ENCODE measurements around the gene NOXO1. TPM values are rescaled to one million over a fixed set of nuclear protein-coding genes. Genes with fewer than 3 reads are reported as not detected.

NOXO1 gene
- total RNA-seq, 3 donors from 2014 or later (not counting 1 experiment from before 2014, with no cell fraction given): not detected

GRCh38 chr16:1984347-1985225, 3.3 kb upstream of the NOXO1 start:
- ATAC-seq: peak; percentile 11 to 30 (median 22)
- peak overlapping the region; percentile 54 for H3K4me3 ChIP-seq (ENCODE audit: low read length)

GRCh38 chr16:1983544-1984346, 2.5 kb upstream of the NOXO1 start, which contains the start of gene GFER:
Gene GFER (plus strand): TSS chr16:1984193. CDS start chr16:1984219, 26 bp downstream.
- TF ChIP-seq CTCF (IDR thresholded peaks at IDR 0.05): peak; percentile 15
- H3K9me3 Mint-ChIP-seq: no peaks in the 10 kb centered on the region
- H3K36me3 ChIP-seq (ENCODE audit: control insufficient read depth, insufficient read depth, low read length): peaks cover 10% of the 10 kb centered on the region
- no peaks in the 10 kb centered on the region for H3K9me3 ChIP-seq (ENCODE audit: control insufficient read depth, insufficient read depth, low read length)
- peaks cover 27% of the 10 kb centered on the region for H3K4me1 ChIP-seq (ENCODE audit: control insufficient read depth, insufficient read depth, low read length)
- H3K27me3 ChIP-seq (ENCODE audit: control insufficient read depth, insufficient read depth, low read length): peaks cover 31% of the 10 kb centered on the region
- ATAC-seq (peak; percentile 87 to 93 (median 87)), DNase-seq (peak; percentile 74 to 78)
- H3K36me3 Mint-ChIP-seq: no peaks in the 10 kb centered on the region
- H3K27ac ChIP-seq (ENCODE audit: low read length): peak within 1 kb of the TSS; percentile 75
- peaks cover 0 to 14% of the 10 kb centered on the region in 2 donors for H3K27me3 Mint-ChIP-seq (ENCODE audit: low read depth in 2 of 2)
- peak within 1 kb of the TSS; percentile 86 for H3K4me3 Mint-ChIP-seq
- H3K4me1 Mint-ChIP-seq: peaks cover 4 to 16% of the 10 kb centered on the region in 2 donors
- peak within 1 kb of the TSS; percentile 58 for H3K4me3 ChIP-seq (ENCODE audit: low read length)
- H3K27ac Mint-ChIP-seq: peak within 1 kb of the TSS; percentile 26 to 72
- intact Hi-C loops (cut with micrococcal nuclease): no loop called here
- under 1% methylated on average over 109 of the region's 109 CpGs for WGBS (ENCODE audit: insufficient coverage)

More at GRCh38 chr16:1984347-1985225, 3.3 kb upstream of the NOXO1 start:
- H3K36me3 ChIP-seq (ENCODE audit: control insufficient read depth, insufficient read depth, low read length): peaks cover 10% of the 10 kb centered on the region
- H3K4me3 Mint-ChIP-seq: peak overlapping the region; percentile 86
- H3K27me3 Mint-ChIP-seq (ENCODE audit: low read depth in 2 of 2): peaks cover 0 to 14% of the 10 kb centered on the region in 2 donors
- 15% methylated on average over 58 of the region's 58 CpGs for WGBS (ENCODE audit: insufficient coverage)
- peaks cover 32% of the 10 kb centered on the region for H3K4me1 ChIP-seq (ENCODE audit: control insufficient read depth, insufficient read depth, low read length)
- H3K9me3 ChIP-seq (ENCODE audit: control insufficient read depth, insufficient read depth, low read length): no peaks in the 10 kb centered on the region
- peak overlapping the region; percentile 35 for H3K27ac ChIP-seq (ENCODE audit: low read length)
- TF ChIP-seq CTCF (IDR thresholded peaks at IDR 0.05): no peak
- H3K27me3 ChIP-seq (ENCODE audit: control insufficient read depth, insufficient read depth, low read length): peaks cover 29% of the 10 kb centered on the region
- no peaks in the 10 kb centered on the region for H3K36me3 Mint-ChIP-seq
- H3K4me1 Mint-ChIP-seq: peaks cover 4 to 22% of the 10 kb centered on the region in 2 donors
- peak overlapping the region in 1 of 2 donors; percentile 72 for H3K27ac Mint-ChIP-seq
- H3K9me3 Mint-ChIP-seq: no peaks in the 10 kb centered on the region
- DNase-seq: no peak
- intact Hi-C loops (cut with micrococcal nuclease): no loop called here

DNA sequence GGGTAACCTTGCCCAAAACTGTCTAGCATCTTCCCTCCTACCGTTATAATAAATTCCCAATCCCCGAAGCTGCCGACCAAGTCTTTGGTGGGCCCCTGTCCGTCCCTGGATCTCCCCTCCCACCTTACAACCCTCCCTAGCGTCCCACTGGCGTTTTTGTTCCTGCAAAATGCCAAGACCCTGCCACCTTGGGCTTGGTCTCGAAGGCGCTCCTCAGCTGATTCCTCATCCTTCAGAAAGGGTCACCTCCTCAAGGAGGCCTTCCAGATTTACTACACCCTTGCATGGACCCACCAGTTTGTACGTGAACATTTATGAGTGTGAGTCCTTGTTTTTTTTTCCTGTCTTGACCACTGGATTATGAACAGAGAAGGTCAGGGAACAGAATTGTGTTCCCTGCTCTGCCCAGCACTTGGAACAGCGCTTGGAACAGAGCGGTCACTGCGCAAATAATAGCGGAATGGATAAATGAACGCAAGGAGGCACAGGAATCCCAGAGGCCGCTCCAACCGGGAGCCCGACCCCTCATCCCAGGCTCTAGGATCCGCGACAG, 1.8 kb upstream of the NOXO1 start:
- Histone ChIP-seq H3K27ac (ENCODE audit: low read length) (no peak overlapping the region), H3K36me3 (ENCODE audit: control insufficient read depth, insufficient read depth, low read length) (peaks cover 16% of the 10 kb centered on the region), H3K4me1 (ENCODE audit: control insufficient read depth, insufficient read depth, low read length) (peaks cover 27% of the 10 kb centered on the region), H3K4me3 (ENCODE audit: low read length) (no peak overlapping the region), H3K27me3 (ENCODE audit: control insufficient read depth, insufficient read depth, low read length) (peaks cover 31% of the 10 kb centered on the region), H3K9me3 (ENCODE audit: control insufficient read depth, insufficient read depth, low read length) (no peaks in the 10 kb centered on the region)
- H3K4me3 Mint-ChIP-seq: peak overlapping the region; percentile 86
- H3K36me3 Mint-ChIP-seq: no peaks in the 10 kb centered on the region
- H3K9me3 Mint-ChIP-seq: no peaks in the 10 kb centered on the region
- H3K4me1 Mint-ChIP-seq: peaks cover 4 to 12% of the 10 kb centered on the region in 2 donors
- peaks cover 0 to 12% of the 10 kb centered on the region in 2 donors for H3K27me3 Mint-ChIP-seq (ENCODE audit: low read depth in 2 of 2)
- ATAC-seq (no peak), DNase-seq (no peak)
- WGBS (ENCODE audit: insufficient coverage): 28% methylated on average over 19 of the region's 19 CpGs
- peak overlapping the region; percentile 26 to 72 for H3K27ac Mint-ChIP-seq
- intact Hi-C loops (cut with micrococcal nuclease): no loop called here
- no peak for TF ChIP-seq CTCF (IDR thresholded peaks at IDR 0.05)

Data from natural killer cell (primary cell).